ENCODE measurements around the gene TMTC4.

DNA sequence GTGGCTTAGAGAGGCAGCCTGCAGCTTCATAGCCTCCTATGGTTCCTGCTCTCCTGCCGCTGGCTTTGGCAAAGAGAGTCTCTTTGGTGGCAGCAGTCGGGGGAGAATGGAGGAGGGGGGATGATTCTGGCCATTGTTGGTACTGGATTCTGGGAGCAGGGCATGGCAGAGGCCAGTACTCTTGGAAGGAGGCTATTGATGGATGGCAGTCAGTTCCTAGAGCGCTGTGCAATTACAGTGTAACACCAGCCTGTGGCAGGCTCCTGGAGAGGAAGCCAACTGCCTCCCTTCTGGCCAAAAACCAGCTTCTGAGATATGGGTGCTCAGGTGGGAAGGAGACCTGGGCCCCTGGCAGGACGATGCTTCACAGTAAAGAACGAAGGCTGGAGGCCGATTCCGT is 47.9 kb upstream of the TMTC4 start:
- TF ChIP-seq POLR2A (IDR thresholded peaks at IDR 0.05) (no peak), CTCF (IDR thresholded peaks at IDR 0.05) (no peak)
